ENCODE measurements around the gene G6PC3. TPM values are rescaled to one million over a fixed set of nuclear protein-coding genes. Genes with fewer than 3 reads are reported as not detected.
"Not testable (repeated sequence)": the region's sequence is repeated elsewhere in the genome, so short reads cannot be mapped to it uniquely, and the experiment has no call there.

Gene G6PC3
- total and polyA plus RNA-seq, 2 donors, result 13.7 to 30.2 TPM

- Histone ChIP-seq H3K9me3 (ENCODE audit: control insufficient read depth in 2 of 2, insufficient read depth in 1 of 2, low read length in 1 of 2) (no peaks in the 10 kb centered on the region), H3K4me3 (ENCODE audit: low read length in 2 of 2) (no peak overlapping the region), H3K4me1 (ENCODE audit: control insufficient read depth in 2 of 2, insufficient read depth in 2 of 2, low read length in 2 of 2) (no peaks in the 10 kb centered on the region), H3K27ac (ENCODE audit: low read depth in 1 of 2, low read length in 1 of 2) (no peak overlapping the region), H3K36me3 (ENCODE audit: control insufficient read depth in 2 of 2, insufficient read depth in 2 of 2, low read length in 1 of 2) (peaks cover 25 to 38% of the 10 kb centered on the region in 2 donors), H3K27me3 (ENCODE audit: control insufficient read depth in 2 of 2, insufficient read depth in 1 of 2, low read length in 1 of 2) (no peaks in the 10 kb centered on the region)
- WGBS, result 93% methylated on average over 3 of the region's 3 CpGs
- DNase-seq (ENCODE audit: low read depth in 6 of 9, low spot score in 9 of 9), result no peak
Observed at GRCh38 chr17:44030482-44030881, 40.1 kb upstream of the G6PC3 start.

- 77% methylated on average over 3 of the region's 3 CpGs for WGBS
- peaks cover 53 to 58% of the 10 kb centered on the region in 2 donors for H3K36me3 ChIP-seq (ENCODE audit: control insufficient read depth in 2 of 2, insufficient read depth in 2 of 2, low read length in 1 of 2)
Observed at GRCh38 chr17:44033861-44034408, 36.6 kb upstream of the G6PC3 start.

GRCh38 chr17:44034688-44035087, 35.8 kb upstream of the G6PC3 start:
- H3K27me3 ChIP-seq (ENCODE audit: control insufficient read depth in 2 of 2, insufficient read depth in 1 of 2, low read length in 1 of 2); DNase-seq (ENCODE audit: low read depth in 6 of 9, low spot score in 9 of 9); H3K4me3 ChIP-seq (ENCODE audit: low read length in 2 of 2); H3K4me1 ChIP-seq (ENCODE audit: control insufficient read depth in 2 of 2, insufficient read depth in 2 of 2, low read length in 2 of 2); H3K27ac ChIP-seq (ENCODE audit: low read depth in 1 of 2, low read length in 1 of 2); H3K9me3 ChIP-seq (ENCODE audit: control insufficient read depth in 2 of 2, insufficient read depth in 1 of 2, low read length in 1 of 2): not testable (repeated sequence)
- H3K36me3 ChIP-seq (ENCODE audit: control insufficient read depth in 2 of 2, insufficient read depth in 2 of 2, low read length in 1 of 2), result peaks cover 51 to 58% of the 10 kb centered on the region in 2 donors
- WGBS, result no CpG with 5 or more reads among the region's 3 CpGs

More at GRCh38 chr17:44033861-44034408, 36.6 kb upstream of the G6PC3 start:
- DNase-seq (ENCODE audit: low read depth in 6 of 9, low spot score in 9 of 9), result no peak
- Histone ChIP-seq H3K4me1 (ENCODE audit: control insufficient read depth in 2 of 2, insufficient read depth in 2 of 2, low read length in 2 of 2) (no peaks in the 10 kb centered on the region), H3K27ac (ENCODE audit: low read depth in 1 of 2, low read length in 1 of 2) (no peak overlapping the region), H3K4me3 (ENCODE audit: low read length in 2 of 2) (no peak overlapping the region), H3K9me3 (ENCODE audit: control insufficient read depth in 2 of 2, insufficient read depth in 1 of 2, low read length in 1 of 2) (no peaks in the 10 kb centered on the region), H3K27me3 (ENCODE audit: control insufficient read depth in 2 of 2, insufficient read depth in 1 of 2, low read length in 1 of 2) (no peaks in the 10 kb centered on the region)

DNA sequence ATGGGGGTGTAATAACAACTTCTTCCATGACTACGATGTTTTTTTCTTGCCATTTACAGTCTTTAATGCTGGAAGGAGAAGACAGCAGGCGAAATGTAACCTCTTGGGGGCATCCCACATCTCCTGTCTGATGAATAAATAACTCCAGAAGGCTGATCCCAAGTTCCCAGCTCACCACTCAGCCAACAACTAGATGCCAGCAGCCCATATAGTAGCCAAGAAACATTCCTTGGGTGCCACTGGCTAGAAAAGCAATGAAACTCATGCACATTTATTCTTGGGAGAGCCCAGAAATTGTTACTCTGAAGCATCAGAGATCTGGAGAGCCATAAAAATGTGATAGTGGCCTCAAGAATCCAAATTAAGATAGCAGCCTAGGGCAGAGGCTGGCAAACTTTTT, 33.1 kb upstream of the G6PC3 start:
- WGBS, result 94% methylated on average over 2 of the region's 2 CpGs
- no peak overlapping the region for H3K4me3 ChIP-seq (ENCODE audit: low read length in 2 of 2)
- no peaks in the 10 kb centered on the region for H3K9me3 ChIP-seq (ENCODE audit: control insufficient read depth in 2 of 2, insufficient read depth in 1 of 2, low read length in 1 of 2)
- DNase-seq (ENCODE audit: low read depth in 6 of 9, low spot score in 9 of 9), result no peak
- peaks cover 44 to 53% of the 10 kb centered on the region in 2 donors for H3K36me3 ChIP-seq (ENCODE audit: control insufficient read depth in 2 of 2, insufficient read depth in 2 of 2, low read length in 1 of 2)
- no peak overlapping the region for H3K27ac ChIP-seq (ENCODE audit: low read depth in 1 of 2, low read length in 1 of 2)
- no peaks in the 10 kb centered on the region for H3K27me3 ChIP-seq (ENCODE audit: control insufficient read depth in 2 of 2, insufficient read depth in 1 of 2, low read length in 1 of 2)
- no peaks in the 10 kb centered on the region for H3K4me1 ChIP-seq (ENCODE audit: control insufficient read depth in 2 of 2, insufficient read depth in 2 of 2, low read length in 2 of 2)

- Histone ChIP-seq H3K4me3 (ENCODE audit: low read length in 2 of 2) (no peak overlapping the region), H3K36me3 (ENCODE audit: control insufficient read depth in 2 of 2, insufficient read depth in 2 of 2, low read length in 1 of 2) (peaks cover 35 to 44% of the 10 kb centered on the region in 2 donors), H3K4me1 (ENCODE audit: control insufficient read depth in 2 of 2, insufficient read depth in 2 of 2, low read length in 2 of 2) (no peaks in the 10 kb centered on the region), H3K27me3 (ENCODE audit: control insufficient read depth in 2 of 2, insufficient read depth in 1 of 2, low read length in 1 of 2) (no peaks in the 10 kb centered on the region), H3K27ac (ENCODE audit: low read depth in 1 of 2, low read length in 1 of 2) (no peak overlapping the region), H3K9me3 (ENCODE audit: control insufficient read depth in 2 of 2, insufficient read depth in 1 of 2, low read length in 1 of 2) (no peaks in the 10 kb centered on the region)
- peak in 1 of 9 donors; percentile 19 for DNase-seq (ENCODE audit: low read depth in 6 of 9, low spot score in 9 of 9)
- 96% methylated on average over 3 of the region's 3 CpGs for WGBS
Observed at GRCh38 chr17:44038604-44039011, 31.9 kb upstream of the G6PC3 start.

GRCh38 chr17:44039829-44040635, 30.5 kb upstream of the G6PC3 start:
- Histone ChIP-seq H3K4me3 (ENCODE audit: low read length in 2 of 2) (no peak overlapping the region), H3K27me3 (ENCODE audit: control insufficient read depth in 2 of 2, insufficient read depth in 1 of 2, low read length in 1 of 2) (no peaks in the 10 kb centered on the region), H3K27ac (ENCODE audit: low read depth in 1 of 2, low read length in 1 of 2) (peak overlapping the region; percentile 33 to 68), H3K36me3 (ENCODE audit: control insufficient read depth in 2 of 2, insufficient read depth in 2 of 2, low read length in 1 of 2) (peaks cover 31 to 36% of the 10 kb centered on the region in 2 donors), H3K9me3 (ENCODE audit: control insufficient read depth in 2 of 2, insufficient read depth in 1 of 2, low read length in 1 of 2) (no peaks in the 10 kb centered on the region), H3K4me1 (ENCODE audit: control insufficient read depth in 2 of 2, insufficient read depth in 2 of 2, low read length in 2 of 2) (no peaks in the 10 kb centered on the region)
- WGBS, result 92% methylated on average over 6 of the region's 6 CpGs
- no peak for DNase-seq (ENCODE audit: low read depth in 6 of 9, low spot score in 9 of 9)

DNA sequence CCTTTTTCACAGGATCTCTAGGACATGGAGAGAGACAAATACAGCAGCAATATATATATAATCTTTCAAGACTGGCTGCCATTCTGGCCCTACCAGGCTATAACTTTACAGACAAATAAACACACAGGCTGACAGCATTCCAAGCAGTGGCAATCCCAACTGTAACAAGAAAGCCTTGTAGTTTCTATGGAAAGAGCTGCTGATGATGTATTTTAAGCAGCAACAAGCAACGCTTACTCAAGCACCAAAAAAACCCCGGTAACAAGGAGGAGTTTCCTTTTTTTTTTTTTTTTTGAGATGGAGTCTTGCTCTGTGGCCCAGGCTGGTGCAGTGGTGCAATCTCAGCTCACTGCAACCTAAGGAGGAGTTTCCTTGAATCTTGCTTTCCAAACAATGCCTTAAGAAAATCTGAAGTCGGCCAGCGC, 27.3 kb upstream of the G6PC3 start:
- no peaks in the 10 kb centered on the region for H3K9me3 ChIP-seq (ENCODE audit: control insufficient read depth in 2 of 2, insufficient read depth in 1 of 2, low read length in 1 of 2)
- H3K36me3 ChIP-seq (ENCODE audit: control insufficient read depth in 2 of 2, insufficient read depth in 2 of 2, low read length in 1 of 2), result peaks cover 23 to 26% of the 10 kb centered on the region in 2 donors
- H3K4me3 ChIP-seq (ENCODE audit: low read length in 2 of 2), result no peak overlapping the region
- H3K4me1 ChIP-seq (ENCODE audit: control insufficient read depth in 2 of 2, insufficient read depth in 2 of 2, low read length in 2 of 2), result no peaks in the 10 kb centered on the region
- H3K27ac ChIP-seq (ENCODE audit: low read depth in 1 of 2, low read length in 1 of 2), result no peak overlapping the region
- WGBS, result 96% methylated on average over 4 of the region's 4 CpGs
- DNase-seq (ENCODE audit: low read depth in 6 of 9, low spot score in 9 of 9), result no peak
- H3K27me3 ChIP-seq (ENCODE audit: control insufficient read depth in 2 of 2, insufficient read depth in 1 of 2, low read length in 1 of 2), result no peaks in the 10 kb centered on the region

DNA sequence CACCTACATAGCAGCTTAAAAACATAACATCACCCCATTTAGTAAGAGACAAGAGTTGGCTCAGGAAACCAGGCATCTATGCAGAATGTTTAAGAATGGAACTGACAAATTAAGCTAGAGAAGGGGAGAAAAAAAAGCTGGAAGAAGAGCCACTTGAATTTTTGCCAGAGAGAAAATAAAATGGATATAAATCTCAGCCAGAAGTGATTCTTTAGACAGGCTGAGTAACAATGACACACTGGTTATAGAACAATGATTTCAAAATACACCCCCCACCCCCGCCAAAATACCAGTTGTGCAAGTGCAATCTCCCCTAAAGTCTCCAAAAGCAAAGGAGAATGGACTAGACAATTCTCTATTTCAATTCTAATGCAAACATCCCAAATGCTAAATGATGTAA, 26.5 kb upstream of the G6PC3 start:
- Histone ChIP-seq H3K9me3 (ENCODE audit: control insufficient read depth in 2 of 2, insufficient read depth in 1 of 2, low read length in 1 of 2) (no peaks in the 10 kb centered on the region), H3K27ac (ENCODE audit: low read depth in 1 of 2, low read length in 1 of 2) (no peak overlapping the region), H3K4me3 (ENCODE audit: low read length in 2 of 2) (no peak overlapping the region), H3K36me3 (ENCODE audit: control insufficient read depth in 2 of 2, insufficient read depth in 2 of 2, low read length in 1 of 2) (peaks cover 18 to 29% of the 10 kb centered on the region in 2 donors), H3K27me3 (ENCODE audit: control insufficient read depth in 2 of 2, insufficient read depth in 1 of 2, low read length in 1 of 2) (no peaks in the 10 kb centered on the region), H3K4me1 (ENCODE audit: control insufficient read depth in 2 of 2, insufficient read depth in 2 of 2, low read length in 2 of 2) (no peaks in the 10 kb centered on the region)
- no peak for DNase-seq (ENCODE audit: low read depth in 6 of 9, low spot score in 9 of 9)
- WGBS, result 91% methylated on average over 1 of the region's 1 CpG

GRCh38 chr17:44045486-44045885, 25.0 kb upstream of the G6PC3 start:
- H3K9me3 ChIP-seq (ENCODE audit: control insufficient read depth in 2 of 2, insufficient read depth in 1 of 2, low read length in 1 of 2), result no peaks in the 10 kb centered on the region
- no peak for DNase-seq (ENCODE audit: low read depth in 6 of 9, low spot score in 9 of 9)
- no peaks in the 10 kb centered on the region for H3K4me1 ChIP-seq (ENCODE audit: control insufficient read depth in 2 of 2, insufficient read depth in 2 of 2, low read length in 2 of 2)
- peaks cover 28 to 31% of the 10 kb centered on the region in 2 donors for H3K36me3 ChIP-seq (ENCODE audit: control insufficient read depth in 2 of 2, insufficient read depth in 2 of 2, low read length in 1 of 2)
- no peak overlapping the region for H3K4me3 ChIP-seq (ENCODE audit: low read length in 2 of 2)
- no peaks in the 10 kb centered on the region for H3K27me3 ChIP-seq (ENCODE audit: control insufficient read depth in 2 of 2, insufficient read depth in 1 of 2, low read length in 1 of 2)
- no peak overlapping the region for H3K27ac ChIP-seq (ENCODE audit: low read depth in 1 of 2, low read length in 1 of 2)
- over 99% methylated on average over 4 of the region's 4 CpGs for WGBS
